Right lobe of liver (tissue), 6 donors: ENCODE measurements around the gene SLC13A4. TPM values are rescaled to one million over a fixed set of nuclear protein-coding genes. Genes with fewer than 3 reads are reported as not detected.
"Not testable (repeated sequence)": the region's sequence is repeated elsewhere in the genome, so short reads cannot be mapped to it uniquely, and the experiment has no call there.

Experiments
- ATAC-seq, 4 donors: fragments of 200-7000 bp; cut with Tn5 transposase; one replicate each; pipeline ENCODE4 v1.9.1; 2020; ENCODE audit warnings: mild to moderate bottlenecking in 4 of 4, moderate library complexity in 4 of 4
- DNase-seq, 3 donors: peaks; one replicate each; pipeline ENCODE4 v3.0.0-alpha.2; 2020
- H3K27ac ChIP-seq, 3 donors: fragments of 200-600 bp; one replicate each; pipeline ENCODE4 v1.8.0; 2022
- H3K27me3 ChIP-seq, 2 donors: fragments of 200-600 bp; one replicate each; pipeline ENCODE4 v1.8.0; 2022
- H3K36me3 ChIP-seq, 4 donors: fragments of 200-600 bp; sonication (generic) in 1 of 4; one replicate each; pipeline versions ENCODE4 v1.5.1 to v1.8.0; 2017 to 2022; ENCODE audit warnings: control low read depth in 1 of 4
- H3K4me1 ChIP-seq, 4 donors: fragments of 200-600 bp; sonication (generic) in 1 of 4; one replicate each; pipeline versions ENCODE4 v1.5.1 to v1.8.0; 2017 to 2022; ENCODE audit warnings: control low read depth in 1 of 4
- H3K4me3 ChIP-seq, 3 donors: fragments of 200-600 bp; one replicate each; pipeline ENCODE4 v1.8.0; 2022
- H3K9me3 ChIP-seq, 4 donors: fragments of 200-600 bp; sonication (generic) in 1 of 4; one replicate each; pipeline versions ENCODE4 v1.5.1 to v1.8.0; 2017 to 2022; ENCODE audit warnings: control low read depth in 1 of 4
- CTCF ChIP-seq, 4 donors: fragments of 200-600 bp in 3 of 4; fragments of 450-650 bp in 1 of 4; IDR thresholded peaks; one replicate each; pipeline versions ENCODE4 v1.5.1 to v1.8.0; 2016 to 2022; ENCODE audit warnings: antibody characterized with exemption in 4 of 4, mild to moderate bottlenecking in 2 of 4
- POLR2A ChIP-seq: fragments of 450-650 bp; IDR thresholded peaks from one replicate; pipeline ENCODE4 v1.6.1; 2017; ENCODE audit warnings: antibody characterized with exemption, mild to moderate bottlenecking
- WGBS: methylation state at CpG from one replicate; pipeline ENCODE4 v1.1.6; 2018; ENCODE audit warnings: low coverage, low lambda C conversion rate; ENCODE audit not compliant: insufficient coverage; ENCODE audit errors: missing lambda C conversion rate; 5-methylcytosine and 5-hydroxymethylcytosine counted together
- intact Hi-C, 2 donors: fragments of 100-400 bp; cut with DNase I; formaldehyde crosslinking; loops; one replicate each; pipeline versions ENCODE4 v1.11.2 to v1.14.1; 2022
- total RNA-seq, 6 experiments: library from RNA; depleted of rRNA in 2 of 6; stranded (reverse); fragments of >200 nt in 2 of 6; fragmentation: NEBNext Ultra II Directional in 3 of 6; extraction: Animal tissue kit (Norgen Biotek cat#: 25700) in 3 of 6; gene quantifications; one replicate each; pipeline versions ENCODE4 v1.1.0 to v1.2.4, GENCODE V29; 2016 to 2023
- donor health status: DM: no; HTN: yes; CAD: no.
- donor health status: DM: no; HTN: no; CAD: no.
- donor health status: DM: no; HTN: no; CAD: no.
- donor health status: DM: no; HTN: yes; CAD: no.
- donor health status: DM: no; HTN: yes; CAD: no.

The SLC13A4 gene
- total RNA-seq, 6 experiments from 2014 or later = 0.09 to 0.25 (median 0.18) TPM; not detected in 2

- no peaks in the 10 kb centered on the region for H3K27me3 ChIP-seq
- TF ChIP-seq CTCF (IDR thresholded peaks at IDR 0.05) (no peak), POLR2A (no peak)
- H3K9me3 ChIP-seq = no peaks in the 10 kb centered on the region
- no peak overlapping the region for H3K4me3 ChIP-seq
- no peaks in the 10 kb centered on the region for H3K36me3 ChIP-seq
- DNase-seq = no peak
- intact Hi-C loops = no loop called here
- H3K27ac ChIP-seq = no peak overlapping the region
- ATAC-seq = peak in 2 of 4 donors; percentile 29 to 44
- no peaks in the 10 kb centered on the region for H3K4me1 ChIP-seq
- WGBS = 72% methylated on average over 8 of the region's 8 CpGs
Observed at GRCh38 chr7:135697276-135698049, 30.5 kb downstream of the SLC13A4 start.

- TF ChIP-seq POLR2A = no peak
- Histone ChIP-seq H3K36me3 (no peaks in the 10 kb centered on the region), H3K27me3 (no peaks in the 10 kb centered on the region), H3K9me3 (no peaks in the 10 kb centered on the region), H3K27ac (no peak overlapping the region), H3K4me3 (no peak overlapping the region), H3K4me1 (no peaks in the 10 kb centered on the region)
- WGBS = 100% methylated on average over 1 of the region's 4 CpGs
- no peak for ATAC-seq
- no peak for DNase-seq
- intact Hi-C loops = no loop called here
Observed at GRCh38 chr7:135693558-135693957, 34.4 kb downstream of the SLC13A4 start.

- H3K4me3 ChIP-seq, ATAC-seq, H3K27me3 ChIP-seq, intact Hi-C loops, DNase-seq, H3K9me3 ChIP-seq, H3K4me1 ChIP-seq, H3K27ac ChIP-seq, H3K36me3 ChIP-seq: not testable (repeated sequence)
- WGBS = 92% methylated on average over 2 of the region's 7 CpGs
Observed at GRCh38 chr7:135692606-135693005, 35.4 kb downstream of the SLC13A4 start.

GRCh38 chr7:135692055-135692454 lies 35.9 kb downstream of the SLC13A4 start:
- 77% methylated on average over 3 of the region's 3 CpGs for WGBS
- Histone ChIP-seq H3K9me3 (no peaks in the 10 kb centered on the region), H3K4me1 (no peaks in the 10 kb centered on the region), H3K36me3 (no peaks in the 10 kb centered on the region), H3K27ac (no peak overlapping the region), H3K27me3 (no peaks in the 10 kb centered on the region), H3K4me3 (no peak overlapping the region)
- no peak for TF ChIP-seq POLR2A
- TF ChIP-seq CTCF (IDR thresholded peaks at IDR 0.05) = no peak
- intact Hi-C loops = no loop called here
- ATAC-seq = peak in 2 of 4 donors; percentile 54 to 62
- DNase-seq = no peak

- Histone ChIP-seq H3K4me1 (no peaks in the 10 kb centered on the region), H3K36me3 (no peaks in the 10 kb centered on the region), H3K9me3 (no peaks in the 10 kb centered on the region), H3K4me3 (no peak overlapping the region), H3K27me3 (no peaks in the 10 kb centered on the region), H3K27ac (no peak overlapping the region)
- intact Hi-C loops = no loop called here
- TF ChIP-seq CTCF (IDR thresholded peaks at IDR 0.05) (no peak), POLR2A (no peak)
- no peak for DNase-seq
- no peak for ATAC-seq
- 87% methylated on average over 3 of the region's 3 CpGs for WGBS
Observed at GRCh38 chr7:135690566-135690965, 37.4 kb downstream of the SLC13A4 start.
